HTR-8/SVneo (cell line): ENCODE data around the gene HTR2B.
"Not testable (repeated sequence)": the region's sequence is repeated elsewhere in the genome, so short reads cannot be mapped to it uniquely, and the experiment has no call there.

Source experiments
- DNase-seq: peaks from one replicate; pipeline ENCODE4 v3.0.0; 2011; ENCODE audit warnings: low spot score, mixed read lengths; ENCODE audit not compliant: insufficient read length
- FAIRE-seq: peaks from 2 replicates; lab custom pipeline; 2011; peaks lifted over from hg19 to GRCh38; lab: Jason Lieb, UNC

Gene HTR2B

GRCh38 chr2:231100321-231100720 is 24.5 kb downstream of the HTR2B start:
- DNase-seq, FAIRE-seq: not testable (repeated sequence)

GRCh38 chr2:231099918-231100317 is 24.9 kb downstream of the HTR2B start:
- DNase-seq (no peak), FAIRE-seq (no peak)

- DNase-seq (no peak), FAIRE-seq (no peak)
Observed at GRCh38 chr2:231094736-231095346, 30.0 kb downstream of the HTR2B start.

- FAIRE-seq (no peak), DNase-seq (no peak)
Observed at GRCh38 chr2:231093933-231094332, 30.9 kb downstream of the HTR2B start.

GRCh38 chr2:231088754-231089153 is 36.1 kb downstream of the HTR2B start:
- FAIRE-seq (no peak), DNase-seq (no peak)

- DNase-seq (no peak), FAIRE-seq (no peak)
Observed at GRCh38 chr2:231084565-231084964, 40.3 kb downstream of the HTR2B start.

- FAIRE-seq (no peak), DNase-seq (no peak)
Observed at GRCh38 chr2:231069379-231070054, 55.3 kb downstream of the HTR2B start.

GRCh38 chr2:231068525-231069222 is 56.2 kb downstream of the HTR2B start:
- no peak for FAIRE-seq
- no peak for DNase-seq

DNA sequence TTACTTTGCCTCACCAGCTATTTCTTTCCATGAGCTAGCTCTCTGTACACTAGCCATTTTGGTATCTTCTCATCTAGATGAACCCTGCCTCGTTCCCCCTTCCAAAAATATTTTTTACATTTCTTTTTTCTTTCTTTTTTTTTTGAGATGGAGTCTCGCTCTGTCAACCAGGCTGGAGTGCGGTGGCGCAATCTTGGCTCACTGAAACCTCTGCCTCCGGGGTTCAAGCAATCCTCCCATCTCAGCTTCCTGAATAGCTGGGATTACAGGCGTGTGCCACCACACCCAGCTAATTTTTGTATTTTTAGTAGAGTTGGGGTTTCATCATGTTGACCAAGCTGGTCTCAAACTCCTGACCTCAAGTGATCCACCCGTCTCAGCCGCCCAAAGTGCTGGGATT is 57.3 kb downstream of the HTR2B start:
- FAIRE-seq, DNase-seq: not testable (repeated sequence)

GRCh38 chr2:231065966-231066365 is 58.9 kb downstream of the HTR2B start:
- DNase-seq (no peak), FAIRE-seq (no peak)

- FAIRE-seq (no peak), DNase-seq (no peak)
Observed at GRCh38 chr2:231063347-231063746, 61.5 kb downstream of the HTR2B start.

DNA sequence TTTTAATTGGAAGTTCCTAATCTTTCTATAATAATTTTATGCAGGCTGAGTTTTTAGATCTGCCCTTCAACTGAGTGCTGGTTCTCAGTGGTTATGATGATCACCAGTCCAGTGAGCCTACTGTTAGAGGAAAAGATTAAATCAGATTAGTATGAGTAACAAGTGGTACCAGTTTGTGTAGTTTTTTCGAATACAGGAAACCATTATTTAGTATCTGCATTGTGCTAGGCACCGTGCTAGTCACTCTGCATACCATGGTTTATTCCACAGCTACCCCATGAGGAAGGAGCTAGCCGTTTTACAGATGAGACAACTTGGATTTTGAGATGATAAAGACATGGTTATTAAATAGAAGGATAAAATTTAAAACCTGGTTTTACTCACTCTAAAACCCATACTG is 62.1 kb downstream of the HTR2B start:
- DNase-seq, result no peak

GRCh38 chr2:231059756-231060155 is 65.1 kb downstream of the HTR2B start:
- FAIRE-seq (no peak), DNase-seq (no peak)

More for the DNA sequence above, 62.1 kb downstream of the HTR2B start:
- FAIRE-seq, result no peak

GRCh38 chr2:231058761-231059550 is 65.9 kb downstream of the HTR2B start:
- DNase-seq (no peak), FAIRE-seq (no peak)
